Activated T-cell treated with anti-CD3 and anti-CD28 coated beads, Interleukin-2, amount 50 U/mL, for 24 hours (primary cell): ENCODE results near the gene DCLK1.
"Not testable (repeated sequence)": the region's sequence is repeated elsewhere in the genome, so short reads cannot be mapped to it uniquely, and the experiment has no call there.

Source experiments
- DNase-seq: peaks from one replicate; pipeline ENCODE4 v3.0.0-alpha.2; 2020
- H3K27ac Mint-ChIP-seq: 2 replicates; pipeline ENCODE4 v1.8.0; 2020; ENCODE audit warnings: mild to moderate bottlenecking, mixed read lengths
- H3K27me3 Mint-ChIP-seq: 2 replicates; pipeline ENCODE4 v1.8.0; 2020; ENCODE audit warnings: mixed read lengths
- H3K36me3 Mint-ChIP-seq: 2 replicates; pipeline ENCODE4 v1.8.0; 2020; ENCODE audit warnings: low read depth, mixed read lengths
- H3K4me1 Mint-ChIP-seq: 2 replicates; pipeline ENCODE4 v1.8.0; 2020; ENCODE audit warnings: low read depth, mixed read lengths
- H3K4me3 Mint-ChIP-seq: 2 replicates; pipeline ENCODE4 v1.8.0; 2020; ENCODE audit warnings: mild to moderate bottlenecking, moderate library complexity, mixed read lengths
- H3K9me3 Mint-ChIP-seq: 2 replicates; pipeline ENCODE4 v1.8.0; 2020; ENCODE audit warnings: mixed read lengths

The DCLK1 gene

GRCh38 chr13:35984287-35984686, 146.9 kb downstream of the DCLK1 start:
- no peaks in the 10 kb centered on the region for H3K36me3 Mint-ChIP-seq
- no peaks in the 10 kb centered on the region for H3K27me3 Mint-ChIP-seq
- H3K9me3 Mint-ChIP-seq: no peaks in the 10 kb centered on the region
- H3K27ac Mint-ChIP-seq: no peak overlapping the region
- no peak overlapping the region for H3K4me3 Mint-ChIP-seq
- no peaks in the 10 kb centered on the region for H3K4me1 Mint-ChIP-seq
- DNase-seq: no peak

DNA sequence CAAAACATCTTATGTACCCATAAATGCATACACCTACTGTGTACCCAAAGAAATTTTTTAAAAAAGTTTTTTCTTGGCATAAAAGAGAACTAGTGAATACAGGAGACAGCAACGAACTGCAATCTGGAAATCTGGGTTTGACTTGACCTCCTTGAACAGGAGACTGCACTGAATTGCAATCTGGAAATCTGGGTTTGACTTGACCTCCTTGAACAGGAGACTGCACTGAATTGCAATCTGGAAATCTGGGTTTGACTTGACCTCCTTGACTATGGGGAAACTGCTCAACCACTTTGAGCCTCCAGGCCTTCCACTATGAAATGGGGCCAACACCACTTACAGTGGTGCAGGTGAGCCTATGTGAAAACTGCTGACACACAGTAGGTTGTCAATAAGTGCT, 147.5 kb downstream of the DCLK1 start:
- H3K9me3 Mint-ChIP-seq, H3K4me1 Mint-ChIP-seq, H3K36me3 Mint-ChIP-seq, H3K27me3 Mint-ChIP-seq, DNase-seq, H3K4me3 Mint-ChIP-seq, H3K27ac Mint-ChIP-seq: not testable (repeated sequence)

- Mint-ChIP-seq H3K36me3 (no peaks in the 10 kb centered on the region), H3K9me3 (no peaks in the 10 kb centered on the region), H3K27ac (no peak overlapping the region), H3K4me3 (no peak overlapping the region), H3K4me1 (no peaks in the 10 kb centered on the region), H3K27me3 (peaks cover 4% of the 10 kb centered on the region)
- no peak for DNase-seq
These were observed 148.0 kb downstream of the DCLK1 start for GRCh38 chr13:35983206-35983605.

- no peaks in the 10 kb centered on the region for H3K9me3 Mint-ChIP-seq
- no peak overlapping the region for H3K27ac Mint-ChIP-seq
- H3K4me3 Mint-ChIP-seq: no peak overlapping the region
- peaks cover 4% of the 10 kb centered on the region for H3K27me3 Mint-ChIP-seq
- H3K4me1 Mint-ChIP-seq: no peaks in the 10 kb centered on the region
- no peaks in the 10 kb centered on the region for H3K36me3 Mint-ChIP-seq
- DNase-seq: no peak
These were observed 151.7 kb downstream of the DCLK1 start for GRCh38 chr13:35979361-35979951.

GRCh38 chr13:35978607-35979316, 152.4 kb downstream of the DCLK1 start:
- peaks cover 4% of the 10 kb centered on the region for H3K27me3 Mint-ChIP-seq
- H3K9me3 Mint-ChIP-seq: no peaks in the 10 kb centered on the region
- no peak overlapping the region for H3K4me3 Mint-ChIP-seq
- no peaks in the 10 kb centered on the region for H3K36me3 Mint-ChIP-seq
- no peaks in the 10 kb centered on the region for H3K4me1 Mint-ChIP-seq
- no peak for DNase-seq
- no peak overlapping the region for H3K27ac Mint-ChIP-seq

- Mint-ChIP-seq H3K27ac (no peak overlapping the region), H3K4me1 (no peaks in the 10 kb centered on the region), H3K36me3 (no peaks in the 10 kb centered on the region), H3K27me3 (peaks cover 4% of the 10 kb centered on the region), H3K9me3 (no peaks in the 10 kb centered on the region), H3K4me3 (no peak overlapping the region)
- no peak for DNase-seq
These were observed 154.1 kb downstream of the DCLK1 start for GRCh38 chr13:35977060-35977459.

DNA sequence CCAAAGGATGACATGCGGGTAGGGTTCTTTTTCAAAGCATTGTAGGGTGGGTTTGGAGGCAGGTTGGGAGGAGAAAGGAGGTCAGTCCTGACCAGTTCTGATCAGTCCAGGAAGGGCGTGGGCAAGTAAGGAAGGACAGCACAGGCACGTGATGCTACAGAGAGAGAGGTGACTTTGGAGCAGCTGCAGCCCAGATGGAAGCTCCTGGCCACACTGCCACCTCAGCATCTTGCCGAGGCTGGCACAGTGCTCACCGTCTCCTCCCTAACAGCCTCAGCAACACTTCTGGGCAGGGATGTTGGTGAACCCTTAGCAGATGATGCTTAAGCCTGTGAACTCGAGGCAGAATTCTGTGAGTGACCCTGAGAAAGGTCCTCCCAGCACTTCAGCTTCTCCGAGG, 155.1 kb downstream of the DCLK1 start:
- Mint-ChIP-seq H3K4me1 (no peaks in the 10 kb centered on the region), H3K9me3 (no peaks in the 10 kb centered on the region), H3K27me3 (peaks cover 4% of the 10 kb centered on the region), H3K27ac (no peak overlapping the region), H3K4me3 (no peak overlapping the region), H3K36me3 (no peaks in the 10 kb centered on the region)
- DNase-seq: no peak

GRCh38 chr13:35966951-35967350, 164.2 kb downstream of the DCLK1 start:
- not testable (repeated sequence) for DNase-seq, H3K27ac Mint-ChIP-seq, H3K4me1 Mint-ChIP-seq, H3K36me3 Mint-ChIP-seq, H3K4me3 Mint-ChIP-seq, H3K9me3 Mint-ChIP-seq, H3K27me3 Mint-ChIP-seq

- Mint-ChIP-seq H3K36me3 (no peaks in the 10 kb centered on the region), H3K27me3 (no peaks in the 10 kb centered on the region), H3K27ac (no peak overlapping the region), H3K9me3 (peaks cover 9% of the 10 kb centered on the region), H3K4me3 (no peak overlapping the region), H3K4me1 (no peaks in the 10 kb centered on the region)
- DNase-seq: no peak
These were observed 165.2 kb downstream of the DCLK1 start for GRCh38 chr13:35966024-35966423.

GRCh38 chr13:35965226-35965927, 165.8 kb downstream of the DCLK1 start:
- Mint-ChIP-seq H3K36me3 (no peaks in the 10 kb centered on the region), H3K4me3 (no peak overlapping the region), H3K9me3 (peaks cover 9% of the 10 kb centered on the region), H3K4me1 (no peaks in the 10 kb centered on the region), H3K27ac (no peak overlapping the region), H3K27me3 (no peaks in the 10 kb centered on the region)
- no peak for DNase-seq

GRCh38 chr13:35964863-35965180, 166.4 kb downstream of the DCLK1 start:
- no peaks in the 10 kb centered on the region for H3K4me1 Mint-ChIP-seq
- H3K9me3 Mint-ChIP-seq: peaks cover 9% of the 10 kb centered on the region
- H3K27me3 Mint-ChIP-seq: no peaks in the 10 kb centered on the region
- no peak overlapping the region for H3K27ac Mint-ChIP-seq
- DNase-seq: no peak
- no peak overlapping the region for H3K4me3 Mint-ChIP-seq
- no peaks in the 10 kb centered on the region for H3K36me3 Mint-ChIP-seq

DNA sequence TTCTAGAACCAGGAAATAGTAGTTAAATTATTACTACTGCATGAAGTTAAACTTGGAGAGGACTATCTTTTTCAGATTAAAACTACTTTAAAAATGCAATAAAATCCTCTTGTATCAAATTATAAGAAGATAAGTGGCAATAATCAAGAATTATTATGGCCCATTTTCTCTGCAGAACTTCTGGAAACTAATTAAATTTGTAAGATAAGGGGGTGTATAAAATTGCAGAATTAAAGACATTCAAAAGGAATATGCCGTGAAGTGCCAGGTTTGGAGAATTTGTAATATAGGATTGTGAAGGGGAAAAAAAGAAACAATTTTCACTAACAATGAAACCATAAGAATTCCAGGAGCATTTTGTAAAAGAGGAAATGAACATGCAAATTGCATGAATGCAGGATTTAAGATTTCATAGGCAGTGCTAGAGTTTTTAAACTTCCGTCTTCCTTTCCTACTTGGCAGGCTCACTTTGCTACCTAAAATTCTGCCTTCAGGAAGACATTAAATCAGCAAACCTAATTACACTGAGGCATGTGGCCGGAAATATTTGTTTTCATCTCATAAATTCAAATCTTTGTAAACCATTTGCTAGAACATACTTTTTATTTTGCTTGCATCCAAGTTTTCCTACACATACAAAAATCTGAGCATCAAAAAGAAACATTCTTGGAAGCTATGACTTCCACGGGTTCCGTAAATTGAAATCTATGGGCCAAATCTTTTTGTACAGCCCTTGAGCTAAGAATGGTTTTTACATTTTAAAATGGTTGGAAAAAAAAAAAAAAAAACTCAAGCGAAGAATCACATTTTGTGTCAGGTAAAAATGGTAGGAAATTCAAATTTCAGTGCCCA, 166.9 kb downstream of the DCLK1 start:
- no peak for DNase-seq
- Mint-ChIP-seq H3K4me3 (no peak overlapping the region), H3K9me3 (peaks cover 9% of the 10 kb centered on the region), H3K27me3 (no peaks in the 10 kb centered on the region), H3K27ac (no peak overlapping the region), H3K4me1 (no peaks in the 10 kb centered on the region), H3K36me3 (no peaks in the 10 kb centered on the region)

DNA sequence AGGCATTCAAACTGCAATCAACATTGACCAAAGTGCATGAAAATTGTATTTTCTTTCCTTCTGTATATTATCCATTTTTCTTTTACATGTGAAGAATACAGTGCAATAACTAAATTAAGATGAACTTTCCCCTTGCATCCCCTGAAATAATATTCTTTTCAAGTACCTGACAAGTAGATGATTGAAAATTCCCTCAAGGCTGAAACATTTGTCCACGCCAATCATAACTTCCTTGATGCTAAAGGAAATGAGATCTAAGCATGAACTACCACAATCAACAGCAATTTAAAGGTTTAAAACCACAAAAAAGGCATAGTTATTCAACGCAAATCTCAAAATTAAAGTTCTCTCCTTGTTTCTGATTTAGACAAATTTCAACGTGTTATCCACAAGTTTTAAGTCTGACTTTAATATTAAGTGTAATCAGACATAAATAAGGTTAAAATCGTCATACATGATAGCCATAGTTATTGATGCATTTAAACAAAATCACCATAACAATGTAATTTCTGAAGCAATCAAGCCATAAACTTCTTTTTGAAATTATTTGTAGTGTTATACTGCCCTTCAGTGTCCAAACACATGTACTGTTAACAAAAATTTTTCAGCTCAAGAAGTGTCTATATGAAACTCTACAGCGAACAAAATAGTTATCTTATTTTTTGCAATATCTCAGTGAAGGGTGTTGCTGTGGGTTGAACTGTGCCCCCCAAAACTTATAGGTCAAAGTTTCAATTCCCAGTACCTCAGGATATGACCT, 169.5 kb downstream of the DCLK1 start:
- H3K4me3 Mint-ChIP-seq: no peak overlapping the region
- no peaks in the 10 kb centered on the region for H3K27me3 Mint-ChIP-seq
- peaks cover 9% of the 10 kb centered on the region for H3K9me3 Mint-ChIP-seq
- no peak overlapping the region for H3K27ac Mint-ChIP-seq
- H3K36me3 Mint-ChIP-seq: no peaks in the 10 kb centered on the region
- no peaks in the 10 kb centered on the region for H3K4me1 Mint-ChIP-seq
- DNase-seq: no peak

DNA sequence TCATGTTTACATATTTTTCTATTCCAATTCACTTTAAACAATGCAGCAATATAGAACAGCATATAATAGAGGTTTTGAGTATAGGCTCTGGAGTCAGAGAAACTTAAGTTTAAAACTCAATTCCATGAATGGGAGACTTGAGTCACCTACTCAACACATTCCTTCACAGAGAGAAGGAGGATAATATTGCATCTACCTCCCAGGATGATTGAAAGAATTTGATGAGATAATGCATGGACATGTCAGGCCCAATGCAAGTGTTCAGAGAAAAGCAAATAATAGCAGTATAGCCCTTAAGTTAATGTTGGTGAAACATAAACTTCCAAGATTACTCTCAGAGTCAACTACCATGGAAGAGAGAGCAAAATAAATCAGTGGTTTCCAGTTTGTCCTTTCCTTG, 170.2 kb downstream of the DCLK1 start:
- peaks cover 9% of the 10 kb centered on the region for H3K9me3 Mint-ChIP-seq
- H3K36me3 Mint-ChIP-seq: no peaks in the 10 kb centered on the region
- no peak for DNase-seq
- H3K27ac Mint-ChIP-seq: no peak overlapping the region
- H3K4me3 Mint-ChIP-seq: no peak overlapping the region
- no peaks in the 10 kb centered on the region for H3K4me1 Mint-ChIP-seq
- no peaks in the 10 kb centered on the region for H3K27me3 Mint-ChIP-seq
